Measurements from ENCODE around the gene GABRA5.

GABRA5 gene

DNA sequence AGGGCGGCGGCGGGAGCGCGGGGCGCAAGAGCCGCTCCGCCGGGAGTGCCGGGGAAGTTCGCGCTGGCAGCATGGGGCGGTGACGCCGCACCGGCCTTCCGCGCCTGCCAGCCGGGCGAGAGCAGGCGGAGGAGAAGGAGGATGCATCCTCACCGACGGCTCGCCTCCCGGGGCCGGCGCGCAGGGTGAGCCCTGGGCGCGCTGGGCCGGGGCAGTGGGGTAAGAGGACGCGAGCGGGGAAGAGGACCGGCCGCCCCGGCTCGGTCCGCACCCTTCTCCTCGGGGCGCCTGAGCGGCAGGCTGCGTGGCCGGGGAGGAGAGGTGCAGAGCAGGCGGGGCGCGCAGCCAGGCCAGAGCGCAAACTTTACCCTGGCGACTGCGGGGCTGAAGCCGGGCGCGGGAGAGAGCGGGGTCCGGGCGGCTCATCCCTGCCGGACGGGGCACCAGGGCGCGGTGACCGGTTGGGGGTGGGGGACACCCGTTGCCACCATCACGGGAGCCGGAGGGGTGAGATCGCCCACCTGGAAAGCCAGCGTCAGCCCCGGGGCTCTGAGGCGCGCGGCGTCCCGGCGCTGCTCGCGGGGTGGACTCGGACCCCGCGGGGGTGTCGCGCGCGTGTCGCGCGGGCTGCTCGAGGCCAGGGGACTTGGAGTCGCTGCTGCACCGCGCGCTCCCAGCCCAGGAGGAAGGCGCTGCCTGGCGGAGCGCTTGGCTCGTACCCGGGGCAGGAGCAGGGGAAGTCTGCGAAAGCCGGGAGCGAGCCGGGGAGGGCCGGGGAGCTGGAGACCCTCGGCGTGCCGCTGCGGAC, 542 bp downstream of the GABRA5 start:
- H3K36me3 ChIP-seq (ENCODE audit: insufficient read depth, low read length), result no peaks in the 10 kb centered on the region
- no peaks in the 10 kb centered on the region for H3K4me1 ChIP-seq (ENCODE audit: insufficient read depth, low read length)
- H3K27me3 ChIP-seq (ENCODE audit: insufficient read depth, low read length), result peaks cover 39% of the 10 kb centered on the region
- no peak overlapping the region for H3K4me3 ChIP-seq (ENCODE audit: low read length)
- H2AFZ ChIP-seq (ENCODE audit: low read depth, low read length), result no peak overlapping the region
- no peaks in the 10 kb centered on the region for H3K9me3 ChIP-seq (ENCODE audit: low read length)

DNA sequence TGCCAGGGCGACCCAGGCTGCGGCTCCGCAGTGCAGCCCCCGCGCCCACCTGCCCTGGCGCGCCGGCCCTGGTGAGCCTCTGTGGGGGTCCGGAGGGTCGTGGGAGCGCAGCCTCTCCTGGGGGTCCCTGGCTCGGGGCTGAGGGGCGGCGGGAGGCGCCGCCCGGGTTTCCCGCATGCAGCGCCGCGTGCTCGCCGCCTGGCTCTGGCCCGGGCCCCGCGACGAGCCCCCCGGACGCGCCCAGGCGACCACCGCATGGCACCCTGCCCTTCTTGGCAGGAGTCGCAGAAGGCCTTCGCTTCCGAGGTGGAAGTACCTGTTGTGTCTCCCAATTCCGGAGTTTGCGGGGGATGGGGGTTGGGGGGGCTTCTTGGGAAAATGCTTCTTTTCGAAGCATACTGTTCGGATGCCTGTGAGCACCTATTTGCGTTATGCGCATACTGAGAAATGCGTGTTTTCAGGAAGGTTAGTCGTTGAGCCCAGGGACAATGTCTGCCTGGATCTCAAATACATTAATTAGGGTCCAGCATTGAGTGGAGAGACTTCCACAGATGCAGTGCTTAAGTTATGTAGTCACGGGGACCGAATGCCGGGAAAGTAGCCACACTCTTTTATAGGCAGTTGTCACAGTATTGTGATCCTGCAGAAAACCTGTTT, 1.3 kb downstream of the GABRA5 start:
- Histone ChIP-seq H2AFZ (ENCODE audit: low read depth, low read length) (no peak overlapping the region), H3K4me3 (ENCODE audit: low read length) (no peak overlapping the region), H3K36me3 (ENCODE audit: insufficient read depth, low read length) (no peaks in the 10 kb centered on the region), H3K9me3 (ENCODE audit: low read length) (no peaks in the 10 kb centered on the region), H3K4me1 (ENCODE audit: insufficient read depth, low read length) (no peaks in the 10 kb centered on the region), H3K27me3 (ENCODE audit: insufficient read depth, low read length) (peaks cover 39% of the 10 kb centered on the region)

DNA sequence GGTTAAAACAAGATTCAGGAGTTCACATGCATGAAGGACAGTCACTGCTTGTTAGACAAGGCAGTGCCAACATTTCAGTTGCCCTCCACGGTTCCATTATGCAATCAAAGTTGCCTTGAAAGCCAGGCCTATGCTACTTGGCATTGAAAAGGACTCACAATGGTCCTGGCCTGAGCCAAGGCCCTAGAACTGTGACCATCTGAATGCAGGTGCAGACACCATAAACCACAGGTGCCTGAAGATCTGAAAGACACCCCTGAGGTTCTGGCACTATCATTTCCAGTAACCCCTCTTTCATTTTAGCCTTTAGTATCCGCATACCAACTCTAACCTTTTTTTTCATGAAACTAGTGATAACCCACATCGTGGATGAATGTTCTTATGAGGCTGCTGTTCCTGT, 2.8 kb downstream of the GABRA5 start:
- Histone ChIP-seq H3K36me3 (ENCODE audit: insufficient read depth, low read length) (no peaks in the 10 kb centered on the region), H3K4me1 (ENCODE audit: insufficient read depth, low read length) (no peaks in the 10 kb centered on the region), H3K27me3 (ENCODE audit: insufficient read depth, low read length) (peaks cover 39% of the 10 kb centered on the region), H2AFZ (ENCODE audit: low read depth, low read length) (no peak overlapping the region), H3K9me3 (ENCODE audit: low read length) (no peaks in the 10 kb centered on the region), H3K4me3 (ENCODE audit: low read length) (no peak overlapping the region)

DNA sequence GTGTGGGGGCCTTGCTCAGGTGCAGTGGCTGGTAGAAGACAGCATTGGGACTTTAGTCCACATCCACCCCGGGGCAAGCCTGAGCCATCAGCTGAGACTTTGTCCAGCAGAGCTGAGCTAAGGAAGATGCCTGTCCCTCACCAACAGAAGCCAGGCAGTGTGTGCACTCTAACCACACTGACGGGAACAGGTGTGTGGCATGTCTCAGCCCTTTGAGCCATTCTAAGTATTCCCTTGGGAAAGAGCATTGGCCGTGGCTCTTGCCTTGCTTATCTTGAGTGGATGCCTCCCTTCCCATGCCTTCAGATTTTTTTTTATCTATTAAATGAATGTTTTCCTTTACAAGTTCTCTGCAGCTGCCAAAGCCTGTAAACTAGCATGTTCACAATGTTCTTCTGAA, 3.5 kb downstream of the GABRA5 start:
- H3K9me3 ChIP-seq (ENCODE audit: low read length), result no peaks in the 10 kb centered on the region

DNA sequence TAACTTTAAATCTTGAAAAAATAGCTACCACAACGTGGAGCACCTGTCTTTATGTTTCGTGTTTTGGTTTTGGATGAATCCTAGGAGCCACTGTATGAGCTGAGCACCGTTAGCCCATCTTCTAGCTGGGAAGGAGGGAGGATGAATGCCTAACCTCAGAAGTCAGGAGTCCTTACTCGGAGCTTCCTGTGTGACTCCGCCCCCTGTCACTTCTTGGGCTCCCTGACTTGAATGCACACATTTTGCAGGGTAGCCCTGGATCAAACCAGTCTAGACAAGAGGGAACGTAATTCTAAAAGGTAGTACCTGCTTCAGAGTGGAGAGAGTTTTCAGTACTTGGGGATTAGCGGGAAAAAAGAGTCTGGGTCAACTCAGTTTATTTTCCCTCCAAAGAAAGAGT, 5.3 kb downstream of the GABRA5 start:
- Histone ChIP-seq H3K4me3 (ENCODE audit: low read length) (no peak overlapping the region), H3K9me3 (ENCODE audit: low read length) (no peaks in the 10 kb centered on the region), H3K27me3 (ENCODE audit: insufficient read depth, low read length) (peaks cover 27% of the 10 kb centered on the region), H3K4me1 (ENCODE audit: insufficient read depth, low read length) (no peaks in the 10 kb centered on the region), H2AFZ (ENCODE audit: low read depth, low read length) (no peak overlapping the region), H3K36me3 (ENCODE audit: insufficient read depth, low read length) (no peaks in the 10 kb centered on the region)

More for the DNA sequence above, 3.5 kb downstream of the GABRA5 start:
- Histone ChIP-seq H2AFZ (ENCODE audit: low read depth, low read length) (no peak overlapping the region), H3K4me1 (ENCODE audit: insufficient read depth, low read length) (no peaks in the 10 kb centered on the region), H3K4me3 (ENCODE audit: low read length) (no peak overlapping the region), H3K27me3 (ENCODE audit: insufficient read depth, low read length) (peaks cover 39% of the 10 kb centered on the region), H3K36me3 (ENCODE audit: insufficient read depth, low read length) (no peaks in the 10 kb centered on the region)

DNA sequence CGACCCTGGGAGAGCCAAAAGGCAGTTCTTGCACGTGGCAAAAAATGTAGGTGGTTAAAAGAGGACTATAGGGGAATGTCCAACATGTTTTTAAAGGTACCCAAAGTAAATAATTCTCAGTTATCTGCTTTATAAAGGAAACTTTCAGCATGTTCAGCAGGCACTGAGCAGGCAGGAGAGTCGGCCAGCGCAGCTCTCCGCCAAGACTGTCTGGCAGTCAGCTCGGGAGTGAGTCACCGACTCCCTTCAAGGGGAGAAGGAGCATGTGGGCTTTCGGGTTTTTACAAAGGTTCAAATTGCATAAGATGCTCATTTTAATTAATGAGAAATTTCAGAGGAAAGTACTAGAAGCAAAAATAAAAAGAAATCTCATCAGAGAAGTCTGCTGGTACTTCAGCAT, 7.0 kb downstream of the GABRA5 start:
- Histone ChIP-seq H3K4me3 (ENCODE audit: low read length) (no peak overlapping the region), H3K36me3 (ENCODE audit: insufficient read depth, low read length) (no peaks in the 10 kb centered on the region), H3K27me3 (ENCODE audit: insufficient read depth, low read length) (peaks cover 13% of the 10 kb centered on the region), H2AFZ (ENCODE audit: low read depth, low read length) (no peak overlapping the region), H3K4me1 (ENCODE audit: insufficient read depth, low read length) (no peaks in the 10 kb centered on the region), H3K9me3 (ENCODE audit: low read length) (no peaks in the 10 kb centered on the region)

DNA sequence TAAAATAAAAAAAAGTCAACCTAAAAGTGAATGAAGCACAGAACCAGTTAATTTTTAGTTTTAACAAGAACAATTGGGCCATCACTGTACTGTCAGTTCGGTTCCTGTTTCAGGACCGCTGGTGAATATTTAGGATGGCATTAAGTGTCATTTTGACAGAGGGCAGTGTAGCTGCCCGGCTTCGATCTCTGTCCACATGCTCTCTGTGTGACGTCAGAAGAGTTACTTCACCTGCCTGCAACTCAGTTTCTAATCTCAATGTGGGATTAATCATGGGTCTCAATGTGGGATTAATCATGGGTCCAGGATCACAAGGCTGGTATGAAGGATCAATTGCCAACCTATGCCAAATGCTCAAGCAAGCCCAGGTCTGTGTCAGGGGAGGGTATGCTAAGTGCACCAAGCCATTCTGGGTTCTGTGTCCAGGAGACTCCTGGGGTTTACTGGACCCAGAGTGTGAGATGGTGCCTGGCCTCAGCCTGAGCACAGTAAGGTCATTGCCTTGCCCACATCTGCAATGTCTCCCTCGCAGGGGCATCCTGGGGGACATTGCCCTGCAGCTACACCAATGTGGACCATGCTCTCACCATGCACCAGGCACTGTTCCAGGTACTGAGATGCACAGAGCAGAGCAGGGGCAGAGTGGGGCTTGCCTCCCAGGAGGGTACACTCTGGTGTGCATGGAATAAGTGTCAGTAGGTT, 8.1 kb downstream of the GABRA5 start:
- no peak overlapping the region for H2AFZ ChIP-seq (ENCODE audit: low read depth, low read length)
- H3K36me3 ChIP-seq (ENCODE audit: insufficient read depth, low read length), result no peaks in the 10 kb centered on the region
- H3K4me3 ChIP-seq (ENCODE audit: low read length), result no peak overlapping the region
- no peaks in the 10 kb centered on the region for H3K9me3 ChIP-seq (ENCODE audit: low read length)
- H3K4me1 ChIP-seq (ENCODE audit: insufficient read depth, low read length), result no peaks in the 10 kb centered on the region
- H3K27me3 ChIP-seq (ENCODE audit: insufficient read depth, low read length), result peaks cover 4% of the 10 kb centered on the region

DNA sequence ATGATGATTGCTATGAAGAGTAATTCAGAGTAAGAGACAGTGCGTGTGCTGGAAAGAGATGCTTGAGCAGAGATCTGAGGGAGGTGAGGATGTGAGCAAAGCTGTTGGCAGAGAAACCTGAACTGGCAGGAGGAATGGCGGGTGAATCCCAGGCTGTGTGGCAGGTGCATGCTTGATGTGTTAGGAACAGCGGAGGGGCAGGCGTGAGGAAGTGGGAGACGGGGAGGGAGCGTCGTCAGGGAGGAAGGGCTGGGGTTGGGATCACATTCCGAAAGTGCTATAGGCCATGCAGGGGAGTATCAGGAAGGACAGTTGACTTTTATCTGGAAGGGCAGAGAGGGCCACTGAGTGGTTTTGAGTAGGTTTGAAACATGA, 8.6 kb downstream of the GABRA5 start:
- Histone ChIP-seq H3K27me3 (ENCODE audit: insufficient read depth, low read length) (peaks cover 1% of the 10 kb centered on the region), H3K4me1 (ENCODE audit: insufficient read depth, low read length) (no peaks in the 10 kb centered on the region), H2AFZ (ENCODE audit: low read depth, low read length) (no peak overlapping the region), H3K4me3 (ENCODE audit: low read length) (no peak overlapping the region), H3K36me3 (ENCODE audit: insufficient read depth, low read length) (no peaks in the 10 kb centered on the region), H3K9me3 (ENCODE audit: low read length) (no peaks in the 10 kb centered on the region)

DNA sequence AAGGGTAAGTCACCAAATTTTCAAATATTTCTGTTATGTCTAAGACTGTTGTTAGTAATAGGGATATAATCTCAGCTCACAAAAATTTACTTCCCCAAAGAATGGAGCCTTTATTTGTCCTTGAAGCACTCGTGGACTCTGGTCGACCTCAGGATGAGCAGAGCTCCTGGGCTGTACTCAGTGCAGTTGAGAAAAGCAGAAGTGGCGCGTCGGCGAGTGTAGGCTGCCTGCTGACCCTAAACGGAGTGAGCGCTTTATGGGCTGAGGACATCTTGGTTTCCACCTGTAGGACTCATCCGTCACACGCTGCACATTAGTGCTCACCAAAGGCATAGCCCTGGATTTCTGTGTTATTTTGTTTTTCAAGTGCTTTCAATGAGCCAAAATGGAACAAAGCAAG, 11.0 kb downstream of the GABRA5 start:
- Histone ChIP-seq H2AFZ (ENCODE audit: low read depth, low read length) (no peak overlapping the region), H3K36me3 (ENCODE audit: insufficient read depth, low read length) (no peaks in the 10 kb centered on the region), H3K4me3 (ENCODE audit: low read length) (no peak overlapping the region), H3K4me1 (ENCODE audit: insufficient read depth, low read length) (no peaks in the 10 kb centered on the region), H3K9me3 (ENCODE audit: low read length) (no peaks in the 10 kb centered on the region), H3K27me3 (ENCODE audit: insufficient read depth, low read length) (no peaks in the 10 kb centered on the region)

DNA sequence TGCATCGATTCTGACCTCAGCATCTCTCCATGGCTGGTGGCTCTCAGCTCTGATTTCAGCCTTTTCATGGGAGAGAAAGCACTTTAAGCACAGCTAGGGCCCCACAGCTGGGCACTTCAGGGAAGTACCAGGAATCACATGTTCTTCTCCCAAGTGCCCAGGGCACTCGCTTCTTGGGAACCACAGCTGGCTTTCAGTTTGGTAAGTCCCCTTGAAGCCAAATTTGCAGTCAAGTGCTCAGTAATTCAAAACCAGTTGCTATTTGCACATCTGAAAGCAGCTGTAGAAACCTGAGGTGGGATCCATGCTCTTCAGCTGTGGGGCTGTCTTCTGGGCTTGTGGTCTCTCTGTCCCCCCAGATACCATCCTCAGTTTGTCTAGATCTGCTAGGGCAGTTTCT, 12.8 kb downstream of the GABRA5 start:
- no peak overlapping the region for H3K4me3 ChIP-seq (ENCODE audit: low read length)
- H3K9me3 ChIP-seq (ENCODE audit: low read length), result no peaks in the 10 kb centered on the region
- no peaks in the 10 kb centered on the region for H3K27me3 ChIP-seq (ENCODE audit: insufficient read depth, low read length)
- H3K4me1 ChIP-seq (ENCODE audit: insufficient read depth, low read length), result no peaks in the 10 kb centered on the region
- H2AFZ ChIP-seq (ENCODE audit: low read depth, low read length), result no peak overlapping the region
- no peaks in the 10 kb centered on the region for H3K36me3 ChIP-seq (ENCODE audit: insufficient read depth, low read length)

DNA sequence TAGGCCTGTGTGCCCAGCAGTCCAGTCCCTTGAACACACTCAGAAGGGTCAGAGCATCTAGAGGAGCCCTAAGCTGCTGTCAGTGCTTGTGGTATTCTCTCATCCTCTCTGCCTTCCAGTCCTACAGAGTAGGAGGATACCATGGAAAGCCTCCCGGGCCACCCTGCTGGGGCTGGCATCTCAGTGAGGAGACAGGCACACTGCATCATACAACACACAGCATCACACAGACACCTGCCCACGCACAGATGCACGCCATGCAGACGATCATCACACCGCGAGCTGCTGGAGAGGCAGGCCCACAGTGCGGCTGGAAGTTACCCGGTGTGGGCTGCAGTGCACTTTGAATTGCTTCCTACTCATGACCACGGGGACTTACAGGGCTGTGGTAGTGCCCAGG, 15.2 kb downstream of the GABRA5 start:
- H3K36me3 ChIP-seq (ENCODE audit: insufficient read depth, low read length), result no peaks in the 10 kb centered on the region
- no peaks in the 10 kb centered on the region for H3K4me1 ChIP-seq (ENCODE audit: insufficient read depth, low read length)
- H3K4me3 ChIP-seq (ENCODE audit: low read length), result no peak overlapping the region
- no peak overlapping the region for H2AFZ ChIP-seq (ENCODE audit: low read depth, low read length)
- H3K9me3 ChIP-seq (ENCODE audit: low read length), result no peaks in the 10 kb centered on the region
- no peaks in the 10 kb centered on the region for H3K27me3 ChIP-seq (ENCODE audit: insufficient read depth, low read length)

DNA sequence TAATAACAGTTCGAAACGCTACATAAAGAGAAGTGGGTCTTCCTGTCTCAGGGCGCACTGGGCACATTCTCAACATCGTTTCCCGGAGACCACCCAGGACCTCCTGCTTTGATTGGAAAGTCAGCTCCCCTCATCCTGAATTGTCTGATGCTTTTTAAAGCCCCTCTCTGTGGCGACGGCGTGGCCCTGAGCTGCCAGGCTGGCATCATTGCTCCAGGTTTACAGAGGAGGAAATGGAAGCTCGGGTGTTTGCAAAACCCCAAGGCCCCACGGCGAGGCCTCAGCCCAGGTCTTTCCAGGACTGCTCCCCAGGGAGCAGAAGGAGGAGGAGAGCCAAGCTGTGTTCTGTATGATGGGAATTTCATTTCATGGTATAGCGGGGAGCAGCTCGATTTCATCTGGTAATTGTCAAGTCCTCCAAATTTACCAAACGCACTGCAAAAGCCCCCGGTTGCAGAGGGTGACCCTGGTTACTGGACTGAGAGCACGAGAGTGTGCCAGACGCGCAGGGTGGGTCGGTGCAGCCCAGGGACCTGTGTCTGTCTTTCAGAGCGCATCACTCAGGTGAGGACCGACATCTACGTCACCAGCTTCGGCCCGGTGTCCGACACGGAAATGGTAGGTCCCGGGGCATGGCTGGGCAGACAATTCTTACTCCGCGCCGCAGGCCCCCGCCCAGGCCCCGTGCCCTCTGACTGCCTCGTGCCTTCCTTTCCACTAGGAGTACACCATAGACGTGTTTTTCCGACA, 15.9 kb downstream of the GABRA5 start:
- no peaks in the 10 kb centered on the region for H3K36me3 ChIP-seq (ENCODE audit: insufficient read depth, low read length)
- no peak overlapping the region for H3K4me3 ChIP-seq (ENCODE audit: low read length)
- H3K4me1 ChIP-seq (ENCODE audit: insufficient read depth, low read length), result no peaks in the 10 kb centered on the region
- no peaks in the 10 kb centered on the region for H3K27me3 ChIP-seq (ENCODE audit: insufficient read depth, low read length)
- no peaks in the 10 kb centered on the region for H3K9me3 ChIP-seq (ENCODE audit: low read length)
- no peak overlapping the region for H2AFZ ChIP-seq (ENCODE audit: low read depth, low read length)

DNA sequence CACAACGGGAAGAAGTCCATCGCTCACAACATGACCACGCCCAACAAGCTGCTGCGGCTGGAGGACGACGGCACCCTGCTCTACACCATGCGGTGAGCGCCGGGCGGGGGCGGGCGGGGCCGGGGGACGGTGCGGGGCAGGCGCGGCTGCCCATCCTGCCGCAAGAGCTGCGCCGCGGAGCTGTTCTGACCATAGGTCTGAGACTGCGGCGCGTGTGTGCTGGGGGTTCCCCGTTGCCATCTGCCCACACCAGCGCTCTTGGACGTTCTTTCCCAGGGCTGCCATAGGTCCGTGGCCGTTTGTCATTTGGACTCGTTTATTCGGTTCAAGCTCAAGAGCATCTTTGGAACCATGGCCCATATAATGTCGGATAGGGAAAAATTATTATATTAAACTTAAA, 16.6 kb downstream of the GABRA5 start:
- Histone ChIP-seq H3K4me3 (ENCODE audit: low read length) (no peak overlapping the region), H3K9me3 (ENCODE audit: low read length) (no peaks in the 10 kb centered on the region), H3K36me3 (ENCODE audit: insufficient read depth, low read length) (no peaks in the 10 kb centered on the region), H3K27me3 (ENCODE audit: insufficient read depth, low read length) (no peaks in the 10 kb centered on the region), H3K4me1 (ENCODE audit: insufficient read depth, low read length) (no peaks in the 10 kb centered on the region), H2AFZ (ENCODE audit: low read depth, low read length) (no peak overlapping the region)

All from neuron (in vitro differentiated cells).